GM23338 (cell line): Measurements from ENCODE around the gene CIT. TPM values are rescaled to one million over a fixed set of nuclear protein-coding genes. Genes with fewer than 3 reads are reported as not detected.

Experiments used
- ATAC-seq: fragments of 200-7000 bp; cut with Tn5 transposase; 3 replicates; pipeline ENCODE4 v1.9.1; 2020
- DNase-seq: peaks from one replicate; pipeline ENCODE4 v3.0.0-alpha.2; 2015; ENCODE audit warnings: low spot score
- H2AFZ ChIP-seq: fragments of 200-600 bp; sonication (generic); 2 replicates; pipeline ENCODE4 v1.8.0; 2016; ENCODE audit warnings: antibody characterized with exemption, mild to moderate bottlenecking, moderate library complexity
- H3F3A ChIP-seq: fragments of 200-600 bp; sonication (generic); replicated peaks from 2 replicates; pipeline ENCODE4 v1.8.0; 2017; ENCODE audit warnings: antibody characterized with exemption, mixed run types, low read depth
- H3K27ac ChIP-seq: fragments of 200-600 bp; sonication (generic); 2 replicates; pipeline ENCODE4 v1.6.1; 2016; ENCODE audit warnings: low read depth
- H3K27me3 ChIP-seq: fragments of 200-600 bp; sonication (generic); 2 replicates; pipeline ENCODE4 v1.8.0; 2016; ENCODE audit warnings: mild to moderate bottlenecking, mixed run types, moderate library complexity; ENCODE audit not compliant: insufficient read depth
- H3K36me3 ChIP-seq: fragments of 200-600 bp; sonication (generic); 2 replicates; pipeline ENCODE4 v1.8.0; 2016; ENCODE audit warnings: mild to moderate bottlenecking; ENCODE audit not compliant: insufficient read depth
- H3K4me1 ChIP-seq: fragments of 200-600 bp; sonication (generic); 2 replicates; pipeline ENCODE4 v1.8.0; 2016; ENCODE audit warnings: mild to moderate bottlenecking, moderate library complexity; ENCODE audit not compliant: insufficient read depth
- H3K4me2 ChIP-seq: fragments of 200-600 bp; sonication (generic); 2 replicates; pipeline ENCODE4 v1.7.1; 2017; ENCODE audit warnings: mixed run types
- H3K4me3 ChIP-seq: fragments of 200-600 bp; sonication (generic); 2 replicates; pipeline ENCODE4 v1.6.1; 2016; ENCODE audit warnings: mixed run types
- H3K79me2 ChIP-seq: fragments of 200-600 bp; sonication (generic); replicated peaks from 2 replicates; pipeline ENCODE4 v1.8.0; 2017; ENCODE audit warnings: mild to moderate bottlenecking; ENCODE audit not compliant: insufficient read depth
- H3K9me2 ChIP-seq: fragments of 200-600 bp; sonication (generic); 2 replicates; pipeline ENCODE4 v1.8.0; 2017; ENCODE audit not compliant: insufficient read depth
- H4K20me1 ChIP-seq: fragments of 200-600 bp; sonication (generic); replicated peaks from 2 replicates; pipeline ENCODE4 v1.8.0; 2017; ENCODE audit warnings: mild to moderate bottlenecking; ENCODE audit not compliant: insufficient read depth
- H3K27ac Mint-ChIP-seq: 2 replicates; pipeline ENCODE4 v1.8.0; 2020; ENCODE audit warnings: inconsistent platforms, mild to moderate bottlenecking, moderate library complexity, mixed read lengths
- H3K27me3 Mint-ChIP-seq: 3 replicates; pipeline ENCODE4 v1.8.0; 2022; ENCODE audit warnings: low read depth, mild to moderate bottlenecking, moderate library complexity, mixed read lengths, inconsistent platforms; ENCODE audit not compliant: insufficient read depth, poor library complexity
- H3K36me3 Mint-ChIP-seq: 3 replicates; pipeline ENCODE4 v1.8.0; 2021; ENCODE audit warnings: low read depth, mild to moderate bottlenecking, inconsistent platforms, moderate library complexity, mixed read lengths
- H3K4me1 Mint-ChIP-seq: 3 replicates; pipeline ENCODE4 v1.8.0; 2020; ENCODE audit warnings: mild to moderate bottlenecking, inconsistent platforms, mixed read lengths
- H3K4me3 Mint-ChIP-seq: 3 replicates; pipeline ENCODE4 v1.8.0; 2021; ENCODE audit warnings: moderate library complexity, mild to moderate bottlenecking, inconsistent platforms, mixed read lengths
- H3K9me3 Mint-ChIP-seq: 3 replicates; pipeline ENCODE4 v1.8.0; 2020; ENCODE audit warnings: moderate library complexity, mild to moderate bottlenecking, inconsistent platforms, mixed read lengths
- ETS1 ChIP-seq: IDR thresholded peaks from 2 replicates; pipeline ENCODE4 v1.6.1; 2016; ENCODE audit warnings: antibody characterized with exemption
- ZNF114 ChIP-seq: fragments of 250-450 bp; sonication (Bioruptor Pico); IDR thresholded peaks from 2 replicates; pipeline ENCODE4 v1.5.0; 2020; ENCODE audit warnings: mild to moderate bottlenecking, moderate library complexity
- ZNF462 ChIP-seq: fragments of 250-450 bp; sonication (Bioruptor Pico); IDR thresholded peaks from 2 replicates; pipeline ENCODE4 v1.5.0; 2020; ENCODE audit warnings: mild to moderate bottlenecking, moderate library complexity
- polyA plus RNA-seq: library from polyadenylated mRNA; unstranded; fragments of >200 nt; fragmentation: Nextera tagmentation; extraction: Ambion mirVana; gene quantifications from 2 replicates; pipeline ENCODE4 v1.2.1, GENCODE V29; 2016
- total RNA-seq: library from RNA; depleted of rRNA; stranded (reverse); fragments of >200 nt; shearing (Covaris generic); gene quantifications from 2 replicates; pipeline ENCODE4 v1.2.3, GENCODE V29; 2014

Gene CIT
- total and polyA plus RNA-seq, 2 experiments from 2014 or later, result 9.7 to 47.8 TPM

GRCh38 chr12:119689935-119690500, 187.1 kb downstream of the CIT start:
- Histone ChIP-seq H3K27me3 (no peaks in the 10 kb centered on the region), H3K4me2 (no peak overlapping the region), H3F3A (no peaks in the 10 kb centered on the region), H3K27ac (no peak overlapping the region), H4K20me1 (no peaks in the 10 kb centered on the region; the same call in none of the 2 replicates), H3K36me3 (no peaks in the 10 kb centered on the region), H3K4me1 (no peaks in the 10 kb centered on the region), H3K79me2 (no peaks in the 10 kb centered on the region), H2AFZ (no peak overlapping the region), H3K4me3 (no peak overlapping the region), H3K9me2 (no peaks in the 10 kb centered on the region)
- H3K36me3 Mint-ChIP-seq, result peaks cover 45% of the 10 kb centered on the region
- DNase-seq, result no peak
- H3K4me1 Mint-ChIP-seq, result peaks cover 8% of the 10 kb centered on the region; the same call in 1 of the 3 replicates
- ATAC-seq, result no peak
- no peak overlapping the region for H3K27ac Mint-ChIP-seq
- H3K9me3 Mint-ChIP-seq, result no peaks in the 10 kb centered on the region
- H3K4me3 Mint-ChIP-seq, result no peak overlapping the region
- TF ChIP-seq ZNF462 (CRISPR knock-in tag) (no peak), ZNF114 (CRISPR knock-in tag) (no peak), ETS1 (no peak)
- H3K27me3 Mint-ChIP-seq, result peaks cover 3% of the 10 kb centered on the region

GRCh38 chr12:119687879-119688278, 189.2 kb downstream of the CIT start:
- H3K4me1 Mint-ChIP-seq, result peaks cover 8% of the 10 kb centered on the region; the same call in 1 of the 3 replicates
- H3K27ac Mint-ChIP-seq, result no peak overlapping the region
- no peaks in the 10 kb centered on the region for H3K27me3 ChIP-seq
- H3K27ac ChIP-seq, result no peak overlapping the region
- H3K9me2 ChIP-seq, result 0 out of 2 replicates have a peak, but pooled peaks cover 4% of the 10 kb centered on the region
- no peaks in the 10 kb centered on the region for H3K36me3 ChIP-seq
- H3K36me3 Mint-ChIP-seq, result peaks cover 48% of the 10 kb centered on the region
- no peak for DNase-seq
- H3K4me1 ChIP-seq, result no peaks in the 10 kb centered on the region
- no peak overlapping the region for H2AFZ ChIP-seq
- H3K4me2 ChIP-seq, result no peak overlapping the region
- H3K4me3 Mint-ChIP-seq, result no peak overlapping the region
- H3K27me3 Mint-ChIP-seq, result no peaks in the 10 kb centered on the region
- no peaks in the 10 kb centered on the region for H3K79me2 ChIP-seq
- no peaks in the 10 kb centered on the region for H3K9me3 Mint-ChIP-seq
- no peak overlapping the region for H3K4me3 ChIP-seq
- no peaks in the 10 kb centered on the region for H3F3A ChIP-seq
- no peak for ATAC-seq
- no peaks in the 10 kb centered on the region; the same call in none of the 2 replicates for H4K20me1 ChIP-seq
- TF ChIP-seq ETS1, result no peak
